Measurements from ENCODE around the gene ZMYND8.
"Not testable (repeated sequence)": the region's sequence is repeated elsewhere in the genome, so short reads cannot be mapped to it uniquely, and the experiment has no call there.

- TF ChIP-seq, protein P1, sequence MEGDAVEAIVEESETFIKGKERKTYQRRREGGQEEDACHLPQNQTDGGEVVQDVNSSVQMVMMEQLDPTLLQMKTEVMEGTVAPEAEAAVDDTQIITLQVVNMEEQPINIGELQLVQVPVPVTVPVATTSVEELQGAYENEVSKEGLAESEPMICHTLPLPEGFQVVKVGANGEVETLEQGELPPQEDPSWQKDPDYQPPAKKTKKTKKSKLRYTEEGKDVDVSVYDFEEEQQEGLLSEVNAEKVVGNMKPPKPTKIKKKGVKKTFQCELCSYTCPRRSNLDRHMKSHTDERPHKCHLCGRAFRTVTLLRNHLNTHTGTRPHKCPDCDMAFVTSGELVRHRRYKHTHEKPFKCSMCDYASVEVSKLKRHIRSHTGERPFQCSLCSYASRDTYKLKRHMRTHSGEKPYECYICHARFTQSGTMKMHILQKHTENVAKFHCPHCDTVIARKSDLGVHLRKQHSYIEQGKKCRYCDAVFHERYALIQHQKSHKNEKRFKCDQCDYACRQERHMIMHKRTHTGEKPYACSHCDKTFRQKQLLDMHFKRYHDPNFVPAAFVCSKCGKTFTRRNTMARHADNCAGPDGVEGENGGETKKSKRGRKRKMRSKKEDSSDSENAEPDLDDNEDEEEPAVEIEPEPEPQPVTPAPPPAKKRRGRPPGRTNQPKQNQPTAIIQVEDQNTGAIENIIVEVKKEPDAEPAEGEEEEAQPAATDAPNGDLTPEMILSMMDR (conservative IDR thresholded peaks at IDR 0.05) = not testable (repeated sequence)
- not testable (repeated sequence) for TF ChIP-seq EZH2 (IDR thresholded peaks at IDR 0.05; ENCODE audit: low read depth)
Measured at GRCh38 chr20:47206552-47206951, 149.9 kb downstream of the ZMYND8 start.
